GM20000 (cell line): ENCODE measurements around the gene TMEM98.

Experiments used
- DNase-seq: peaks from one replicate; pipeline ENCODE4 v3.0.0; 2012; ENCODE audit warnings: low spot score
- TF ChIP-seq, protein P1 (sequence below): IDR thresholded peaks from 2 replicates; pipeline ENCODE4 v1.5.1; 2012; ENCODE audit warnings: mild to moderate bottlenecking, control low read depth; ENCODE audit errors: extremely low read depth, missing control alignments

TMEM98 gene

GRCh38 chr17:32992321-32993033 is 64.5 kb downstream of the TMEM98 start:
- TF ChIP-seq, protein P1, sequence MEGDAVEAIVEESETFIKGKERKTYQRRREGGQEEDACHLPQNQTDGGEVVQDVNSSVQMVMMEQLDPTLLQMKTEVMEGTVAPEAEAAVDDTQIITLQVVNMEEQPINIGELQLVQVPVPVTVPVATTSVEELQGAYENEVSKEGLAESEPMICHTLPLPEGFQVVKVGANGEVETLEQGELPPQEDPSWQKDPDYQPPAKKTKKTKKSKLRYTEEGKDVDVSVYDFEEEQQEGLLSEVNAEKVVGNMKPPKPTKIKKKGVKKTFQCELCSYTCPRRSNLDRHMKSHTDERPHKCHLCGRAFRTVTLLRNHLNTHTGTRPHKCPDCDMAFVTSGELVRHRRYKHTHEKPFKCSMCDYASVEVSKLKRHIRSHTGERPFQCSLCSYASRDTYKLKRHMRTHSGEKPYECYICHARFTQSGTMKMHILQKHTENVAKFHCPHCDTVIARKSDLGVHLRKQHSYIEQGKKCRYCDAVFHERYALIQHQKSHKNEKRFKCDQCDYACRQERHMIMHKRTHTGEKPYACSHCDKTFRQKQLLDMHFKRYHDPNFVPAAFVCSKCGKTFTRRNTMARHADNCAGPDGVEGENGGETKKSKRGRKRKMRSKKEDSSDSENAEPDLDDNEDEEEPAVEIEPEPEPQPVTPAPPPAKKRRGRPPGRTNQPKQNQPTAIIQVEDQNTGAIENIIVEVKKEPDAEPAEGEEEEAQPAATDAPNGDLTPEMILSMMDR = no peak

DNA sequence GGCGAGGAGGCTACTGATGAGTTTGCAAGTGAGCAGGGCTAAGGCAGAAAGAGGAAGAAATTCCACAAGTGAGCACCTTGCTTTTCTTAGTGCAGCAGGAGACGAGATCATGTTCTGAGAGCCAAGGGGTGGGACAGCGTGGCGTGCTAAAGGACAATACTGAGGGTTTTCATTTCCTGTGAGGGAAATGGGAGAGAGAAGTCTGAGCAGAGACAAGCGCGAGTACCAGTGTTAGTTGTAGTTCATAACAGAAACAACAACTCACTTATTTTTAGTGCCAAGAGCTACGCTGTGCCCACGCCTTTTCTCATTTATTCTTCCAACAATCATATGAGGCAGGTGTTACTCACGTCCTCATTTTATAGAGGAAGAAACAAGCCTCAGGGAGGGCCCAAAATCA is 66.0 kb downstream of the TMEM98 start:
- DNase-seq = no peak
- TF ChIP-seq, protein P1 = no peak

More at GRCh38 chr17:32992321-32993033, 64.5 kb downstream of the TMEM98 start:
- no peak for DNase-seq
